Activated CD8-positive, alpha-beta memory T cell treated with anti-CD3 and anti-CD28 coated beads, Interleukin-2, amount 10 ng/mL, durations not matched to agents 7 days and 5 days (primary cell): ENCODE results near the gene CHRNA3. TPM values are rescaled to one million over a fixed set of nuclear protein-coding genes. Genes with fewer than 3 reads are reported as not detected.
"Not testable (repeated sequence)": the region's sequence is repeated elsewhere in the genome, so short reads cannot be mapped to it uniquely, and the experiment has no call there.

ENCODE experiments used
- ATAC-seq: fragments of 150-1000 bp; cut with Tn5 transposase; one replicate; pipeline ENCODE4 v1.10.0; 2021; ENCODE audit warnings: moderate library complexity
- CTCF ChIA-PET: fragments of 350-600 bp; sonication (Branson Sonifier 250); formaldehyde crosslinking; loops from one replicate; lab custom pipeline; 2021; ENCODE audit warnings: antibody characterized with exemption; lab: Charles Lee
- DNase-seq: peaks from one replicate; pipeline ENCODE4 v3.0.0-alpha.2; 2020
- H3K27ac Mint-ChIP-seq: one replicate; pipeline ENCODE4 v1.8.0; 2021; ENCODE audit warnings: mild to moderate bottlenecking, mixed read lengths
- H3K27me3 Mint-ChIP-seq: one replicate; pipeline ENCODE4 v1.8.0; 2021; ENCODE audit warnings: mixed read lengths
- H3K36me3 Mint-ChIP-seq: one replicate; pipeline ENCODE4 v1.8.0; 2021; ENCODE audit warnings: mild to moderate bottlenecking, mixed read lengths
- H3K4me1 Mint-ChIP-seq: one replicate; pipeline ENCODE4 v1.8.0; 2021; ENCODE audit warnings: mixed read lengths
- H3K4me3 Mint-ChIP-seq: one replicate; pipeline ENCODE4 v1.8.0; 2021; ENCODE audit warnings: mild to moderate bottlenecking, moderate library complexity, mixed read lengths
- H3K9me3 Mint-ChIP-seq: one replicate; pipeline ENCODE4 v1.8.0; 2022; ENCODE audit warnings: low read depth, mixed read lengths
- total RNA-seq, 2 experiments: library from RNA; stranded (reverse); gene quantifications; one replicate each; pipeline ENCODE4 v1.2.3, GENCODE V29; 2021

The CHRNA3 gene
- total RNA-seq, 2 experiments from 2014 or later, result not detected

GRCh38 chr15:78560201-78560600 lies 60.6 kb downstream of the CHRNA3 start:
- not testable (repeated sequence) for H3K27ac Mint-ChIP-seq, H3K27me3 Mint-ChIP-seq, H3K9me3 Mint-ChIP-seq, ATAC-seq, H3K4me3 Mint-ChIP-seq, H3K36me3 Mint-ChIP-seq, DNase-seq
- H3K4me1 Mint-ChIP-seq, result peaks cover 10% of the 10 kb centered on the region
- CTCF ChIA-PET, result interaction anchor here (1.5 kb wide), 1 partner anchor 191 kb away, joined by 4 read pairs; no protein-coding TSS in a partner anchor

GRCh38 chr15:78552597-78552996 lies 68.2 kb downstream of the CHRNA3 start:
- H3K4me1 Mint-ChIP-seq, result peaks cover 3% of the 10 kb centered on the region
- CTCF ChIA-PET, result interaction anchor here (1.2 kb wide), 1 partner anchor 13 kb away, joined by 4 read pairs; the partner anchor contains the start of gene CHRNA5
- DNase-seq (no peak), ATAC-seq (no peak)
- no peaks in the 10 kb centered on the region for H3K27me3 Mint-ChIP-seq
- H3K36me3 Mint-ChIP-seq, result peaks cover 25% of the 10 kb centered on the region
- no peak overlapping the region for H3K4me3 Mint-ChIP-seq
- no peak overlapping the region for H3K27ac Mint-ChIP-seq
- H3K9me3 Mint-ChIP-seq, result no peaks in the 10 kb centered on the region

DNA sequence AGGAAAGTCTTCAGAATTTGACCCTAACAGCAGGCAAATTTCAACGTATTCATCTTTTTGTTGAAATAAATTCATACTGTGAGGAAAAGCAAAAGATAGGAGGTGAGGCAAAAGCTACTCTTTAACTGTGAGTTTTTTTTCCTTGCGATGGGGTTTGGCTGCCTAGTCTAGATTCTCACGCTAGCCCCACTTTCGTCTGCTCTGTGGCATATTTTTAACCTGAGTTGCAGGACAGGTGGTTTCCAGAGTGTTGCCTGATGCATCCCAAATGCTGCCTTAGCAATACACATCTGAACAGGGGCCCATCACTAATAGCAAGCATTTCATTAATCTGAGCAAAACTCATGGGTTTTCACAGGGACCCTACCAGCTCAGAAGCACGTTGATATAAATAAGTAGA lies 68.9 kb downstream of the CHRNA3 start:
- CTCF ChIA-PET, result interaction anchor here (0.6 kb wide), 1 partner anchor 218 kb away, joined by 3 read pairs; no protein-coding TSS in a partner anchor
- H3K36me3 Mint-ChIP-seq, result peaks cover 30% of the 10 kb centered on the region
- peaks cover 3% of the 10 kb centered on the region for H3K4me1 Mint-ChIP-seq
- DNase-seq, result no peak
- H3K4me3 Mint-ChIP-seq, result no peak overlapping the region
- H3K27ac Mint-ChIP-seq, result no peak overlapping the region
- no peaks in the 10 kb centered on the region for H3K9me3 Mint-ChIP-seq
- no peaks in the 10 kb centered on the region for H3K27me3 Mint-ChIP-seq
- no peak for ATAC-seq

DNA sequence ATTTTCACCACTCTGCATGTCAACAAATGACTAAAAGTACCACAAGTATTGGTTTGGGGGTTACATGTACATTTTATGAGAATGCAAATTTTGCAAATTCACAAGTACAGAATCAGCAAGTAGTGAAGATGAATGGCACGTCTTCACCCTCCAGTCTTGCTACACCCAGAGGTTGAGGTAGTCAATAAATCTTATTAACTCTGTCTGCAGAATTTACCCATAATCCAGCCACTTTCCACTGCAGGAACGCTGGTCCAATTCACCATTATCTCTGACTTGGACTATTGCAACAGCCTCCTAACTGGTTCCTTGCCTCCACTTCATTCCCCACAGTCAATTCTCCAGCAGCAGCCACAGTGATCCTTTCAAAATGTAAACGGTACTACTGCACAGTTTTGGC lies 70.0 kb downstream of the CHRNA3 start:
- H3K27ac Mint-ChIP-seq, result no peak overlapping the region
- H3K4me3 Mint-ChIP-seq, result no peak overlapping the region
- no peaks in the 10 kb centered on the region for H3K9me3 Mint-ChIP-seq
- H3K36me3 Mint-ChIP-seq, result peaks cover 37% of the 10 kb centered on the region
- DNase-seq (no peak), ATAC-seq (no peak)
- H3K4me1 Mint-ChIP-seq, result peaks cover 3% of the 10 kb centered on the region
- CTCF ChIA-PET, result no interaction called here
- no peaks in the 10 kb centered on the region for H3K27me3 Mint-ChIP-seq

- CTCF ChIA-PET, result interaction anchor here (1.1 kb wide), 1 partner anchor 10 kb away, joined by 3 read pairs; the partner anchor contains the start of gene PSMA4
- peaks cover 44% of the 10 kb centered on the region for H3K36me3 Mint-ChIP-seq
- ATAC-seq (no peak), DNase-seq (no peak)
- no peak overlapping the region for H3K27ac Mint-ChIP-seq
- no peak overlapping the region for H3K4me3 Mint-ChIP-seq
- H3K9me3 Mint-ChIP-seq, result no peaks in the 10 kb centered on the region
- peaks cover 3% of the 10 kb centered on the region for H3K4me1 Mint-ChIP-seq
- no peaks in the 10 kb centered on the region for H3K27me3 Mint-ChIP-seq
Measured at GRCh38 chr15:78550194-78550593, 70.6 kb downstream of the CHRNA3 start.

Other genes starting within 250 kb of the CHRNA3 start
- 10 to 100 TPM; 60.0 to 72.0 TPM for gene IREB2, start 182.8 kb downstream of the CHRNA3 start, total RNA-seq
- 1 to 10 TPM; 1.7 to 1.9 TPM for gene HYKK, start 113.4 kb downstream of the CHRNA3 start, total RNA-seq
- gene PSMA4, start 80.6 kb downstream of the CHRNA3 start, total RNA-seq, result 100 to 1,000 TPM; 231 to 278 TPM
- 1 to 10 TPM; 2.3 to 6.8 TPM for gene CHRNA5, start 55.5 kb downstream of the CHRNA3 start, total RNA-seq
- not detected for gene CHRNB4, start 20.2 kb upstream of the CHRNA3 start, total RNA-seq
- gene ADAMTS7, start 190.5 kb upstream of the CHRNA3 start, total RNA-seq, result under 1 TPM; 0.18 to 0.28 TPM